ENCODE results near the gene KLF1. TPM values are rescaled to one million over a fixed set of nuclear protein-coding genes. Genes with fewer than 3 reads are reported as not detected.

KLF1 gene
- total RNA-seq, 1 donor from 2014 or later = not detected

DNA sequence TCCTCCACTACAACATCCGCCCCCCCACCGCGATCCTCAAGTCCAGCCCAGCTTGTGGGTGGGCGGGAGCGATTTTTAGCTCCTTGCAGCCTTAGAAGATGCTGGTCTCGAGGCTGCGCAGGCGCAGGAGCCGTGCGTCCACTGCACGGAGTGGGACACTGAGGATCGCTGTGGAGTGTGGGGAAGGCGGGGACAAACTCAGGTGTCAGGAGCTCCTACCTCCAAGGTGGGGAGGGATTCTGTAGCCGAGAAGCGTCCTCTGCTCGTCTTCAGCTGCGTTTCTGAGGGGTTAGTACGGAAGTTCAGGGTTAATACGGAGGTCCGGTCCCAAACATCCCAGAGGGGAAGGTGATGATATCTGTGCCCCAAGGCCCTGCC lies 52.4 kb downstream of the KLF1 start, which contains the start of gene RTBDN:
TSS of gene RTBDN (minus strand) at position 14 of the 378 bp plus-strand sequence. CDS start 4,600 bp downstream, outside the sequence.
- no peak within 1 kb of the TSS for H3K27ac Mint-ChIP-seq (ENCODE audit: unreplicated experiment)
- H3K36me3 Mint-ChIP-seq (ENCODE audit: low read depth) = peaks cover 1% of the 10 kb centered on the region
- H3K9me3 Mint-ChIP-seq (ENCODE audit: low read depth) = no peaks in the 10 kb centered on the region
- H3K27me3 Mint-ChIP-seq (ENCODE audit: low read depth) = peaks cover 69% of the 10 kb centered on the region
- peaks cover 16% of the 10 kb centered on the region for H3K4me1 Mint-ChIP-seq (ENCODE audit: low read depth)
- DNase-seq (ENCODE audit: low spot score) = no peak
- TF ChIP-seq, protein P1, sequence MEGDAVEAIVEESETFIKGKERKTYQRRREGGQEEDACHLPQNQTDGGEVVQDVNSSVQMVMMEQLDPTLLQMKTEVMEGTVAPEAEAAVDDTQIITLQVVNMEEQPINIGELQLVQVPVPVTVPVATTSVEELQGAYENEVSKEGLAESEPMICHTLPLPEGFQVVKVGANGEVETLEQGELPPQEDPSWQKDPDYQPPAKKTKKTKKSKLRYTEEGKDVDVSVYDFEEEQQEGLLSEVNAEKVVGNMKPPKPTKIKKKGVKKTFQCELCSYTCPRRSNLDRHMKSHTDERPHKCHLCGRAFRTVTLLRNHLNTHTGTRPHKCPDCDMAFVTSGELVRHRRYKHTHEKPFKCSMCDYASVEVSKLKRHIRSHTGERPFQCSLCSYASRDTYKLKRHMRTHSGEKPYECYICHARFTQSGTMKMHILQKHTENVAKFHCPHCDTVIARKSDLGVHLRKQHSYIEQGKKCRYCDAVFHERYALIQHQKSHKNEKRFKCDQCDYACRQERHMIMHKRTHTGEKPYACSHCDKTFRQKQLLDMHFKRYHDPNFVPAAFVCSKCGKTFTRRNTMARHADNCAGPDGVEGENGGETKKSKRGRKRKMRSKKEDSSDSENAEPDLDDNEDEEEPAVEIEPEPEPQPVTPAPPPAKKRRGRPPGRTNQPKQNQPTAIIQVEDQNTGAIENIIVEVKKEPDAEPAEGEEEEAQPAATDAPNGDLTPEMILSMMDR (IDR thresholded peaks at IDR 0.05) = no peak
- H3K4me3 Mint-ChIP-seq (ENCODE audit: unreplicated experiment) = peak within 1 kb of the TSS; percentile 57

Small RNA genes lying within 50 kb of the gene (microRNA-seq; reads per million reads assigned to microRNA genes)
- gene MIR5695 (ENCODE audit: borderline number of aligned reads) (not detected), gene MIR6794 (ENCODE audit: borderline number of aligned reads) (not detected)

Other genes starting within 250 kb of the KLF1 start
- 86.6 to 104 TPM (median 99.5 TPM) in 3 replicates for gene MAN2B1, start 220.5 kb downstream of the KLF1 start, total RNA-seq
- 9.6 to 13.5 TPM (median 12.7 TPM) in 3 replicates for gene WDR83, start 220.4 kb downstream of the KLF1 start, total RNA-seq
- 37.8 to 48.8 TPM (median 47.5 TPM) in 3 replicates for gene DHPS, start 205.3 kb downstream of the KLF1 start, total RNA-seq
- not detected in 3 replicates for gene GNG14, start 199.2 kb downstream of the KLF1 start, total RNA-seq
- 5.0 to 11.7 TPM (median 5.2 TPM) in 3 replicates for gene FBXW9, start 190.6 kb downstream of the KLF1 start, total RNA-seq
- 64.5 to 82.7 TPM (median 71.8 TPM) in 3 replicates for gene TNPO2, start 163.3 kb downstream of the KLF1 start, total RNA-seq
- gene TRIR, start 152.5 kb downstream of the KLF1 start, total RNA-seq = 132 to 145 TPM (median 137 TPM) in 3 replicates
- 44.2 to 57.0 TPM (median 48.8 TPM) in 3 replicates for gene GET3, start 149.7 kb downstream of the KLF1 start, total RNA-seq
- not detected in 3 replicates for gene BEST2, start 135.4 kb downstream of the KLF1 start, total RNA-seq
- gene HOOK2, start 111.6 kb downstream of the KLF1 start, total RNA-seq = 26.8 to 34.0 TPM (median 30.5 TPM) in 3 replicates
- gene JUNB, start 95.7 kb downstream of the KLF1 start, total RNA-seq = 99.0 to 129 TPM (median 122 TPM) in 3 replicates
- 184 to 211 TPM (median 190 TPM) in 3 replicates for gene PRDX2, start 85.4 kb downstream of the KLF1 start, total RNA-seq
- gene THSD8, start 85.1 kb downstream of the KLF1 start, total RNA-seq = 3.6 to 5.4 TPM (median 4.5 TPM) in 3 replicates
- 9.9 to 22.8 TPM (median 11.9 TPM) in 3 replicates for gene RNASEH2A, start 80.6 kb downstream of the KLF1 start, total RNA-seq
- gene RTBDN, start 52.6 kb downstream of the KLF1 start, total RNA-seq = not detected in 3 replicates
- gene MAST1, start 48.7 kb downstream of the KLF1 start, total RNA-seq = 0.44 to 1.6 TPM (median 0.97 TPM) in 3 replicates
- gene DNASE2, start 5.8 kb downstream of the KLF1 start, total RNA-seq = 36.6 to 52.8 TPM (median 50.9 TPM) in 3 replicates
- gene GCDH, start 4.0 kb upstream of the KLF1 start, total RNA-seq = 13.2 to 21.3 TPM (median 14.4 TPM) in 3 replicates
- gene SYCE2, start 32.1 kb upstream of the KLF1 start, total RNA-seq = 0.53 TPM in 1 of 3 replicates, not detected in the others
- 46.4 to 53.3 TPM (median 47.4 TPM) in 3 replicates for gene FARSA, start 46.5 kb upstream of the KLF1 start, total RNA-seq
- 1,165 to 1,556 TPM (median 1,179 TPM) in 3 replicates for gene CALR, start 51.4 kb upstream of the KLF1 start, total RNA-seq
- gene RAD23A, start 58.7 kb upstream of the KLF1 start, total RNA-seq = 71.6 to 94.9 TPM (median 72.4 TPM) in 3 replicates
- gene GADD45GIP1, start 70.0 kb upstream of the KLF1 start, total RNA-seq = 28.8 to 31.3 TPM (median 29.1 TPM) in 3 replicates
- 0.36 to 0.57 TPM (median 0.41 TPM) in 3 replicates for gene DAND5, start 82.4 kb upstream of the KLF1 start, total RNA-seq
- 95.4 to 117 TPM (median 98.9 TPM) in 3 replicates for gene NFIX, start 108.3 kb upstream of the KLF1 start, total RNA-seq
- 0.38 to 0.47 TPM in 2 of 3 replicates, not detected in the other for gene LYL1, start 215.7 kb upstream of the KLF1 start, total RNA-seq
- gene TRMT1, start 229.5 kb upstream of the KLF1 start, total RNA-seq = 25.4 to 35.8 TPM (median 28.9 TPM) in 3 replicates
- 45.2 to 49.5 TPM (median 47.3 TPM) in 3 replicates for gene NACC1, start 231.1 kb upstream of the KLF1 start, total RNA-seq

Data from chondrocyte (in vitro differentiated cells).